Measurements from ENCODE around the gene PTPRN.

The PTPRN gene

GRCh38 chr2:219308142-219309101, 779 bp downstream of the PTPRN start:
- in situ Hi-C loops (cut with HindIII; ENCODE audit: low sequenced_read_pairs) = no loop called here

GRCh38 chr2:219306047-219306446, 3.2 kb downstream of the PTPRN start:
- in situ Hi-C loops (cut with HindIII; ENCODE audit: low sequenced_read_pairs) = no loop called here

- in situ Hi-C loops (cut with HindIII; ENCODE audit: low sequenced_read_pairs) = no loop called here
These were observed 5.0 kb downstream of the PTPRN start for GRCh38 chr2:219304223-219304622.

GRCh38 chr2:219302412-219302968, 6.7 kb downstream of the PTPRN start:
- in situ Hi-C loops (cut with HindIII; ENCODE audit: low sequenced_read_pairs) = no loop called here

GRCh38 chr2:219300022-219300421, 9.2 kb downstream of the PTPRN start:
- in situ Hi-C loops (cut with HindIII; ENCODE audit: low sequenced_read_pairs) = no loop called here

GRCh38 chr2:219299372-219299760, 9.8 kb downstream of the PTPRN start:
- in situ Hi-C loops (cut with HindIII; ENCODE audit: low sequenced_read_pairs) = no loop called here

GRCh38 chr2:219298759-219299371, 10.3 kb downstream of the PTPRN start:
- in situ Hi-C loops (cut with HindIII; ENCODE audit: low sequenced_read_pairs) = no loop called here

GRCh38 chr2:219297766-219298456, 11.3 kb downstream of the PTPRN start:
- in situ Hi-C loops (cut with HindIII; ENCODE audit: low sequenced_read_pairs) = no loop called here

GRCh38 chr2:219296631-219297391, 12.4 kb downstream of the PTPRN start:
- in situ Hi-C loops (cut with HindIII; ENCODE audit: low sequenced_read_pairs) = no loop called here

- in situ Hi-C loops (cut with HindIII; ENCODE audit: low sequenced_read_pairs) = no loop called here
These were observed 13.1 kb downstream of the PTPRN start for GRCh38 chr2:219296142-219296541.

- in situ Hi-C loops (cut with HindIII; ENCODE audit: low sequenced_read_pairs) = no loop called here
These were observed 14.5 kb downstream of the PTPRN start for GRCh38 chr2:219294356-219295351.

- in situ Hi-C loops (cut with HindIII; ENCODE audit: low sequenced_read_pairs) = no loop called here
These were observed 15.4 kb downstream of the PTPRN start for GRCh38 chr2:219293736-219294231.

GRCh38 chr2:219292616-219293015, 16.6 kb downstream of the PTPRN start:
- in situ Hi-C loops (cut with HindIII; ENCODE audit: low sequenced_read_pairs) = no loop called here

GRCh38 chr2:219291910-219292490, 17.2 kb downstream of the PTPRN start:
- in situ Hi-C loops (cut with HindIII; ENCODE audit: low sequenced_read_pairs) = no loop called here

- in situ Hi-C loops (cut with HindIII; ENCODE audit: low sequenced_read_pairs) = no loop called here
These were observed 17.8 kb downstream of the PTPRN start for GRCh38 chr2:219291394-219291793.

- in situ Hi-C loops (cut with HindIII; ENCODE audit: low sequenced_read_pairs) = no loop called here
These were observed 18.6 kb downstream of the PTPRN start for GRCh38 chr2:219290381-219291171.

GRCh38 chr2:219289537-219290361, 19.5 kb downstream of the PTPRN start:
- in situ Hi-C loops (cut with HindIII; ENCODE audit: low sequenced_read_pairs) = no loop called here

Measured in DLD1 (cell line).